GM21381 (cell line): ENCODE data around the gene ANKS6.

Experiments
- ATAC-seq: cut with Tn5 transposase; IDR thresholded peaks from one replicate; pipeline ENCODE4 v1.9.1; 2021; ENCODE audit warnings: mild to moderate bottlenecking, moderate library complexity; ENCODE audit not compliant: unreplicated experiment

Gene ANKS6

DNA sequence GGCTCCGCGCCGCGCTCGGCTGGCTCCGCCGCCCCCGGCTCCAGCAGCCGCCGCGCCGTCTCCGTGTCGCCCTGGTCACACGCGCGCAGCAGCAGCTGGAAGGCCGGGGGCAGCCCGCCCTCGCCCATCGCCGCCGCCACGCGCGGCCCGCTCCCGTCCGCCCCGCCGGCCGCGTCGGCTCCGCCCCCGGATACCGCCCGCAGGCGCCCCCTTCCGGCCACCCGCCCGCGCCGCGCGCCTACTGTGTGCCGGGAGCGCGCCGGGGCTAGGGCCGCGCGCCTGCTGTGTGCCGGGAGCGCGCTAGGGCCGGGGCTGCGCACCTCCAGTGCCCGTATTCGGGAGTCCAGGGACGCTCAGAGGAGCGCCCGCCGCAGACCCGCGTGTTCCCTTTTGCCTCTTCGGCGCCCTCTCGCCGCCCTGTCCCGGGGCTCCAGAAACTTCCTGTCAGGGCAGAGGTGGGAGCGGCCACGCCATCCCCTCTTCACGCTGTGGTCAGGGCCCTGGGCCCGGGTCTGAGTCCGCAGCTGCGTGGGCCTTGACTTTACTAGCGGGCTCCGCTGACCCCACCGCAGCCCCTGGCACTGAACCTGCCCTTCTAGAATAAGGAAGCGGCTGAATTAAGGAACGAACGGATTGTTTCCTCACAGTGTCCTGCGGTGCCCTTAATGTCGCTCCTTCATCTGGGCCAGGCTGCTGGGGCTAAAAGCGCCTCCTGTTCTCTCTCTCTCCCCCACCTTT is at the start of gene ANKS6:
Gene ANKS6 (minus strand): TSS at position 192 of the 738 bp plus-strand sequence. CDS start 64 bp downstream, at position 128.
- ATAC-seq = peak; percentile 91

- no peak for ATAC-seq
Observed at GRCh38 chr9:98846081-98846480, 49.7 kb upstream of the ANKS6 start.

GRCh38 chr9:98842510-98842909 is 46.2 kb upstream of the ANKS6 start:
- ATAC-seq = no peak

DNA sequence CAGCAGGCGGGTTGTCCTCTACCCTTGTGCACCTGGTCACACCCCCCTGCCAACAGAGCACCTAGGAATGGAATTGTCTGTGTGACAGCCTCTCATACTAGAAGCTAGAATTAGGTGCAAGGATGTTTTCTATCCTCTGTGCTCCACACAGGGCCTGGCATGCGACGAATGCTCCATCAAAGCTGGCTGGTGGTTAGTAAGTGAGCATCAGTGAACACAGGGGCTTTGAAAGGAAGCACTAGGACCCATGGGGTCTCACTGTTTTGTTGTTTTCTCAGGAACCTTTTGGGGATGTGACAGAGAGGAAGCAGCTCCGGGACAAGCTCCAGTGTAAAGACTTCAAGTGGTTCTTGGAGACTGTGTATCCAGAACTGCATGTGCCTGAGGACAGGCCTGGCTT is 43.4 kb upstream of the ANKS6 start:
- ATAC-seq = no peak

- ATAC-seq = no peak
Observed at GRCh38 chr9:98838868-98839565, 42.7 kb upstream of the ANKS6 start.

GRCh38 chr9:98838155-98838867 is 42.0 kb upstream of the ANKS6 start:
- no peak for ATAC-seq

DNA sequence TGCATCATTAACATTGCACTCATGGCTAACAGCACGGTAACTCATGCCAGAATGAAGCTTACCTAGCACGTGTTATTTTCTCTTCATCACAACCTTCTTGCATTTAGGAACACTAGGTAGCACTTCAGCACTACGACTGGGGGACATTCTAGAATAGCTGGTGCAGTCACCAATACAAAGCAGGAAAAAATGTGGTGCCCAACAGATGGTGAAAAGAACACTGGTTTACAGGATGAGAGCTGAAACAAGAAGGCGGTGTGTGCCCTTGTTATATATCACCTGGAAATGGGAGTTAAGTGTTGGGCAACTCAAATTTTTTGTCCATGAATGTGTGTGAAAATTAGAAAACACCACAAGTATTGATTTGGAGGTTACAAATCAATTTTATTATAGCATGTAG is 41.2 kb upstream of the ANKS6 start:
- ATAC-seq = no peak

DNA sequence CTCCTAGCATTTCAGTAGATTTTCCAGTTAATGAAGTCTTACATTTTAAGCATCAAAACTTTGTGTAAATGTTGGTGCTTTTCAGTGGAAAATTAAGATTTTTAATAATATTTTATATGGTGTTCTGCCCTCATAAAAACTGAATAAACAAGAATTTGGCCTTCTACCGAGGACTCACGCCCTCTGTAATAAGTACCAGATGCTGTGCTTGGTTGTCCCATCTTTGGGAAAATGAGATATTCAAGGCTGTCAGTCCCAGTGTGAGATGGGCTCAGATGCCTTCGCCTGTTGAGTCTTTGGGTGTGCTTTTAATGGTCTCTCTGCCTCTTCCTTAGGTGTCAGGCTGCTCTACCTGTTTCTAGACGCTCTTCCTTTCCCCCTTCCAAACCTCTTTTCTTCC is 39.9 kb upstream of the ANKS6 start:
- ATAC-seq = no peak

DNA sequence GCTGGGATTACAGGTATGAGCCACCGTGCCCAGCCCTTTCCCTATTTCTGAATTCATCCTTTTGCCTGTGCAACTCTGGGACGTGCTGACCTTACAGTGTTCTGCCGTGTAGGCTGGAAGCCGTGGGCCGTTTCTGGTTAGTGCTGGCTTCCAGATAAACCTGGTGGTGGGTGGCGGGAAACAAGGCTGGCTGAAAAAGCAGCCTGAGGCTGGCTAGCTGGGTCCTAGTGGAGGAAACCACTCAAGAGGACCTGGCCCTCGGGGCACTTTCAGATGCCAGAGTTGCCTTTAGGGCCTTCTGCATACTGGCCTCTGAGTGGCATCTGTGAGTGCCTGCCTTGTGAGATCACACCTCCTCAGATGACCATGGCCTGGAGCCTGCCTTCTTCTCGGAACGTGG is 38.0 kb upstream of the ANKS6 start:
- ATAC-seq = no peak

GRCh38 chr9:98833090-98833956 is 37.0 kb upstream of the ANKS6 start:
- no peak for ATAC-seq

DNA sequence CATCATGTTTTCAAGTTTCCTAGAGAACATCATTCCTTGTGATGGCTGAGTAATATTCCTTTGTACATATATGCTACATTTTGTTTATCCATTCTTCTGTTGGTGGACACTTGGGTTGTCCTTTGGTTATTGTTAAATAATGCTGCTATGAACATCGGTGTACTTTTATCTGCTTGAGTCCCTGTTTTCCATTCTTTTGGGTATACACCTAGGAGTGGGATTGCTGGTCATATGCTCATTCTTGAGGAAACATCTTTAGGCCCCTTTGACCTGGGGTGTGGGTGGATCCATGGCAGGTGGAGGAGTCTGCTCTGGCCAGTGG is 36.4 kb upstream of the ANKS6 start:
- no peak for ATAC-seq

DNA sequence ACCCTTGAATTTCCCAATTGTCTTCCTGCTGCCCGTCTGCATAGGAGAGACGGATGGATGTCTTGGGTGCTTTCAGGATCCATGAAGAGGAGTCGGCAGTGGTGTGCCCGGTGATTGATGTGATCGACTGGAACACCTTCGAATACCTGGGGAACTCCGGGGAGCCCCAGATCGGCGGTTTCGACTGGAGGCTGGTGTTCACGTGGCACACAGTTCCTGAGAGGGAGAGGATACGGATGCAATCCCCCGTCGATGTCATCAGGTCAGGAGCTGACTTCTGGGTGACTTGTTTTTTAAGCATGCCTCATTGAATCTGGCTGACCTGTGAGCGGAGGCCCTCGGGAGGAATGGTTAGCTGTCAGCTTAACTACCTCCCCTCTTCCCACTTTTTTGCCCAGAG is 35.3 kb upstream of the ANKS6 start:
- no peak for ATAC-seq

DNA sequence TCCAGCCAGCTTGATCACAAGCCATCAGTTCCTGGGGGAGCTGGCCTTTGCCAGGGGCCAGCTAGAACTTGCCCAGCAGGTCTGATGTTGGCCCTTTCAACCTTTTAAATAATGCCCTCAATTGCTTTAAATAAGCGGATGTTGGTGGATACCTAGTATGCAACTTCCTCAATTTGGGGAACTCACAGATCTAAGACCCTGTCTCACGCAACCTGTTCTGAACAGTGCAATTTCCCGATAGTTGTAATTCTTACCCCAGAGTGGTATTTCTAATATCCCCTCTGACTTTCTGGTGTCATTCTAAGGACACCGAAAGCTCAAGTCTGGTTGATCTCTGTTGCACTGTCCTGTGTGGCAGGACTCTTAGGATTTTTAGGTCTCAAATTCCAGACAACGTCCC is 34.2 kb upstream of the ANKS6 start:
- no peak for ATAC-seq

DNA sequence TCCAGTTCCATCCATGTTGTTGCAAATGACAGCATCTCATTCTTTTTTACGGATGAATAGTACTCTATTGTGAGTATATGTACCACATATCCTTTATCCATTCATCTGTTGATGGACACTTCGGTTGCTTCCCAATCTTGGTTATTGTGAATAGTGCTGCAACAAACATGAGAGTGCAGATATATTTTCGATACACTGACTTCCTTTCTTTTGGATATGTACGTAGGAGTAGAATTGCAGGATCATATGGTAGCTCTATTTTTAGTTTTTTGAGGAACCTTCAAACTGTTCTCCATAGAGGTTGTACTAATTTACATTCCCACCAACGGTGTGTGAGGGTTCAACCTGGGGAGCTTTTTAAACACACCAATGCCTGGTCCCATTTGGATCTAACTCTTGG is 33.4 kb upstream of the ANKS6 start:
- no peak for ATAC-seq

DNA sequence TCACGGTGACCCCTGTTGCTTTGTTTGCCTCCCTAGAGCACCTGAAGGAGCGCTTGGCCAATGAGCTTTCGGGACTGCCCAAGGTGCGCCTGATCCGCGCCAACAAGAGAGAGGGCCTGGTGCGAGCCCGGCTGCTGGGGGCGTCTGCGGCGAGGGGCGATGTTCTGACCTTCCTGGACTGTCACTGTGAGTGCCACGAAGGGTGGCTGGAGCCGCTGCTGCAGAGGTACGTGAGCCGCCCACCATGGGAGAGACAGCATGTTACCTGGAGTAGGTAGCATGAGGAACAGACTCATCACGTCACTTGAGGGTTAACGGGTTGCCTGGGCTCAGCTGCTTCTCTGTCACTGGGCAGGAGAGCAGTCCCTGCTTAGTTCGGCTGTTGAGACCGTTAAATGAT is 30.4 kb upstream of the ANKS6 start:
- ATAC-seq = no peak

- no peak for ATAC-seq
Observed at GRCh38 chr9:98825414-98825813, 29.1 kb upstream of the ANKS6 start.

DNA sequence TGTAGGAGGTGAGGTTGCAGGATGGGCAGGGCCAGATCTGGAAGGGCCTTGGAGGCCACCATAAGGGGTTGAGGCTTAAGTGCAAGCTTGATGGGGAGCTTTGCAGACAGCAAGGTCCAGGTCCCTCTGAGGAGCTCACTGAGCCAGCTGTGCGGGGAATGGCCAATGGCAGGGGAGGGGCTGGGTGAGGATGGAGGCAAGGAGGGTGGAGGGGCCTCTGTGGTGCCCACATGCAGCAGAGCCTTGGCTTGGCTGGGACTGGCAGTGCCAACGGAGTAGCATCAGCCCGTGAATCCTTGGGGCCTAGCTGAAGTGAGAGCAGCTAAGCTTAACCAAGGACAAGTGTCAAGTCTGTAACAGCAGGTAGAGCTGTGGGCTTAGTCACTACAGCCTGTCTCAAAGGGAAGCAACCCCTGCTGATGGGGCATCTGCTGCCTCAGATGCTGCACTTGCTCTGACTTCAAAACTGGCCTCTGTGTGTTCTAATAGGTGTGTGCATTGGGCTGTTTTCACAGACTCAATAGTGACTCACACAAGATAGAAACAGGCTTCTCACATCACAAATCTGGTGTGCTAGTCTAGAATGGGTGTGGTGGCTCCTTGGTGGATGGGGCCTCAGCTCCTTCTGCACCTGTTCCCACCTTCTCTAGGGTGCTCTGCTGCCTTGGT is 27.4 kb upstream of the ANKS6 start:
- ATAC-seq = no peak

DNA sequence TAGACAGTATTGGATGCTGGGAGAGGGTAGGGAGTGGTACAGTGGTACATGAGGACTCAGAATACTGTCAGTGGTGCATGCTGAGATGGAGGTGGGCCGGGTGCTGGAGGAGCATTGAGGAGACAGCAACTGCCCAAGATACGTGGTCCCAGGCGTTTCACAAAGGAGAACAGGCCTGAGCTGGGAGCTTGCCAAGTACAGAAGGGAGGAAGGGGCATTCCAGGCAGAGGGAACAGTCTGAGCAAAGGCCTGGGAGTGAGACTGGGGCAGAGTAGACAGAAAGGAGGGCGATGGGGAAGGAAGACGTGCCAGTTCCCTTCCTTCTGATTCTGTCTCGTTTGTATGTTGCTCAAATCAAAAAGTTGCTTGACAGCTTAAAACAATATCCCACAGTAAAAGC is 26.3 kb upstream of the ANKS6 start:
- ATAC-seq = no peak

DNA sequence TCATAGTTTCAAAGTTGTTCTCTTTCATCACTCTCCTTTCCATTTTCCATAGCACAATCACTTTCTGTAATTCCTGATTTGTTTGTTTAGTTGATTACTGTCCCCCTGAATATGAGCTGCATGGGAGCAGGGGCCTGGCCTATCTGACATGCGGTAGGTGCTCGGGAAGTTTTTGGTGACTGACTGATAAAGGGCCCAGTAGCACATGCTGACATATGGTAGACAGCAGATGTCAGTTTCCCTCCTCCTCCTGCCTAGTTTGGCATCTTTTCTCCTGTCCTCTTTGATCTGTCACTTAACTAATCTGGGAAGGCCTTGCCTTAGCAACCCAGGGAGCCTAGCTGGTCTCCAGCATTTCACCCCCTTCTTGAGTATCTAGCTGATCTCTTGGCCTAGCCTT is 25.5 kb upstream of the ANKS6 start:
- no peak for ATAC-seq

DNA sequence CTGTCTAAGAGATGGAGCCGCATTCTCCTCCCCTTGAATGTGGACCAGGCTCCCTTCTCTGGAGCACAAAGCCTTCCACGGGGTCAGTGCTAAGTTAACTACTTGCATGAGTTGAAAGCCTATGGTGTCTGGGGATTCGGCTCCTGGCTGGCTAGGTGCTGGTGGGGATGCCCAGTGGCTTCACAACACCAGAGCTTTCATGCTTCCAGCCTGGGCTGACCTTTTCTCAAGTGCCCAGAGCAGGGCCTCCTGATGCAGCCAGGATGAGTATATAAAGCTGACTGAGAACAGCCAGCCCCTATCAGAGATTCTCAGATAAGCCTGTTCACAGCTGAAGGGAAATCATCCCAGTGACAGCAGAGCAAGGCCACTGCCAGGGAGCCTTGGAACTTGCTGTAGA is 22.9 kb upstream of the ANKS6 start:
- no peak for ATAC-seq

- no peak for ATAC-seq
Observed at GRCh38 chr9:98818764-98819163, 22.4 kb upstream of the ANKS6 start.
